ENCODE results near the gene CCR5AS.

DNA sequence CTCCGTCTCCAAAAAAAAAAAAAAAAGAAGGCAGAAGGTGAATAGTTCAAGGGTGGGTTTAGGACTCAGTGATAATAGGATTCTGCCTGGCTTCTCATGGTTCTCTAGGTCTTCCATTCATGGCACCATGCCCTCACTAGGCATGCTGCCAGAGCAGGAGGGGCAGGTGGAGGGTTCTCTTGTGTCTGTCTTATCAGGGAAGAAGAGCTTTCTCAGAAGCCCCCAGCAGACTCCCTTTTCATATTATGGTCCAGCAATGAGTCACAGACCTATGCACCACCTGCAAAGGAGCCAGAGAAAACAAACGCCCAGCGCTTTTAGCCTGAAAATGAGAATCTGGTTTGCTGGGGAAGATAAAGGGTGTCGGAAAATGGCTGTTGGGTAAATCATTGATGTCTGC, 50.0 kb downstream of the CCR5AS start:
- TF ChIP-seq MAX (CRISPR knock-in tag; IDR thresholded peaks at IDR 0.05) (no peak), SMAD4 (CRISPR knock-in tag; IDR thresholded peaks at IDR 0.05) (no peak)
- TF ChIP-seq, protein P1, sequence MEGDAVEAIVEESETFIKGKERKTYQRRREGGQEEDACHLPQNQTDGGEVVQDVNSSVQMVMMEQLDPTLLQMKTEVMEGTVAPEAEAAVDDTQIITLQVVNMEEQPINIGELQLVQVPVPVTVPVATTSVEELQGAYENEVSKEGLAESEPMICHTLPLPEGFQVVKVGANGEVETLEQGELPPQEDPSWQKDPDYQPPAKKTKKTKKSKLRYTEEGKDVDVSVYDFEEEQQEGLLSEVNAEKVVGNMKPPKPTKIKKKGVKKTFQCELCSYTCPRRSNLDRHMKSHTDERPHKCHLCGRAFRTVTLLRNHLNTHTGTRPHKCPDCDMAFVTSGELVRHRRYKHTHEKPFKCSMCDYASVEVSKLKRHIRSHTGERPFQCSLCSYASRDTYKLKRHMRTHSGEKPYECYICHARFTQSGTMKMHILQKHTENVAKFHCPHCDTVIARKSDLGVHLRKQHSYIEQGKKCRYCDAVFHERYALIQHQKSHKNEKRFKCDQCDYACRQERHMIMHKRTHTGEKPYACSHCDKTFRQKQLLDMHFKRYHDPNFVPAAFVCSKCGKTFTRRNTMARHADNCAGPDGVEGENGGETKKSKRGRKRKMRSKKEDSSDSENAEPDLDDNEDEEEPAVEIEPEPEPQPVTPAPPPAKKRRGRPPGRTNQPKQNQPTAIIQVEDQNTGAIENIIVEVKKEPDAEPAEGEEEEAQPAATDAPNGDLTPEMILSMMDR (IDR thresholded peaks at IDR 0.05), result no peak
